Kidney (tissue), 14 donors: ENCODE data around the gene NUP205. TPM values are rescaled to one million over a fixed set of nuclear protein-coding genes. Genes with fewer than 3 reads are reported as not detected.
A peak's percentile ranks its signal among the peaks of the same experiment; 100 is the strongest.

Source experiments
- DNase-seq, 5 donors: peaks; one replicate each; pipeline ENCODE4 v3.0.0-alpha.2; 2013 to 2020
- FAIRE-seq: peaks from 2 replicates; lab custom pipeline; 2012; peaks lifted over from hg19 to GRCh38; lab: Jason Lieb, UNC
- H3K27ac ChIP-seq, 2 donors: one replicate each; pipeline ENCODE4 v1.7.0; 2013; ENCODE audit warnings: low read depth in 2 of 2, low read length in 2 of 2, inconsistent platforms in 1 of 2
- H3K27me3 ChIP-seq: one replicate; pipeline ENCODE4 v1.7.1; 2013; ENCODE audit warnings: low read length, inconsistent platforms; ENCODE audit not compliant: control insufficient read depth, insufficient read depth
- H3K36me3 ChIP-seq, 3 donors: one replicate each; pipeline versions ENCODE4 v1.7.0 to v1.7.1; 2013; ENCODE audit warnings: low read length in 3 of 3, control low read depth in 1 of 3, inconsistent platforms in 1 of 3; ENCODE audit not compliant: insufficient read depth in 3 of 3, control insufficient read depth in 2 of 3
- H3K4me1 ChIP-seq, 3 donors: one replicate each; pipeline versions ENCODE4 v1.7.0 to v1.7.1; 2013; ENCODE audit warnings: low read length in 3 of 3, inconsistent platforms in 1 of 3, low read depth in 1 of 3; ENCODE audit not compliant: control insufficient read depth in 2 of 3, insufficient read depth in 2 of 3
- H3K4me3 ChIP-seq, 3 donors: one replicate each; pipeline versions ENCODE4 v1.7.0 to v1.8.1; 2013; ENCODE audit warnings: low read length in 3 of 3, control low read depth in 1 of 3, inconsistent platforms in 1 of 3
- H3K9ac ChIP-seq, 3 donors: one replicate each; pipeline versions ENCODE4 v1.7.0 to v1.7.1; 2013; ENCODE audit warnings: low read length in 3 of 3, control low read depth in 1 of 3, inconsistent platforms in 1 of 3
- H3K9me3 ChIP-seq, 3 donors: one replicate each; pipeline versions ENCODE4 v1.7.0 to v1.7.1; 2013; ENCODE audit warnings: low read length in 3 of 3, control low read depth in 1 of 3, inconsistent platforms in 1 of 3; ENCODE audit not compliant: control insufficient read depth in 2 of 3, insufficient read depth in 1 of 3
- intact Hi-C: fragments of 100-400 bp; cut with DNase I; formaldehyde crosslinking; loops from one replicate; pipeline ENCODE4 v1.11.1; 2022
- polyA plus RNA-seq: library from polyadenylated mRNA; stranded (reverse); fragments of 350-450 nt; fragmentation: Illumina TruSeq; extraction: RNeasy Lipid Tissue Mini Kit (QIAGEN cat#74804); gene quantifications from one replicate; pipeline ENCODE4 v1.2.3, GENCODE V29; 2014; ENCODE audit warnings: low read depth, low replicate concordance; ENCODE audit not compliant: insufficient read depth
- total RNA-seq: library from RNA; stranded (reverse); fragmentation: NEBNext Ultra II Directional; extraction: Animal tissue kit (Norgen Biotek cat#: 25700); gene quantifications from one replicate; pipeline ENCODE4 v1.2.1, GENCODE V29; 2021
- TF ChIP-seq, protein P1 (sequence below): IDR thresholded peaks from 3 replicates; pipeline ENCODE4 v1.5.1; 2012; ENCODE audit warnings: mild to moderate bottlenecking, moderate library complexity, borderline replicate concordance; ENCODE audit not compliant: insufficient read depth; ENCODE audit errors: extremely low read depth
- donor health status: control.
- donor health status: control.
- donor health status: control.
- donor health status: control.
- donor health status: control.
- donor health status: DM: yes; HTN: yes; CAD: no.
- donor health status: Normal renal cell carcinoma (clear cell type).

NUP205 gene
- total and polyA plus RNA-seq, 2 donors from 2014 or later: 20.5 to 40.7 TPM

DNA sequence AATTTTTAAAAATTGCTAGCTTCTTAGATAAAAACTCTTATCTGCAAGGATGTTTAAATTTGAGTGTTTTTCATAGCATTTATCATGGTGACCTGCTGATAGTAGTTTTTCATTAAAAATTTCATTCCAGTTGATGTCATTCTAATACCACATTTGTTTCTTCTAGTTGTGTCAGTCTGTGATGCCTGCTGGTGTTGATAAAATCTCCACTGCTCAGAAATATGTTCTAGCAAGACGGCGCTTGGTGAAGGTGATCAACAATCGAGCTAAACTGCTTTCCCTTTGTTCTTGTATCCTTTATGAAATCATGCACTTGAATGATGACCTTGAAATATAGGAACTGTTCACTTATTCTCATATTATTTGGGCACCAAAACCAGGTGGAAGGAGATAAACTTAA, 87.0 kb downstream of the NUP205 start:
- Histone ChIP-seq H3K9ac (no peak overlapping the region), H3K4me3 (no peak overlapping the region), H3K27ac (no peak overlapping the region), H3K4me1 (no peaks in the 10 kb centered on the region), H3K9me3 (no peaks in the 10 kb centered on the region), H3K27me3 (no peaks in the 10 kb centered on the region), H3K36me3 (peaks cover 0 to 15% (median 12%) of the 10 kb centered on the region in 3 donors)
- FAIRE-seq: no peak
- no peak for DNase-seq
- intact Hi-C loops: no loop called here
- TF ChIP-seq, protein P1, sequence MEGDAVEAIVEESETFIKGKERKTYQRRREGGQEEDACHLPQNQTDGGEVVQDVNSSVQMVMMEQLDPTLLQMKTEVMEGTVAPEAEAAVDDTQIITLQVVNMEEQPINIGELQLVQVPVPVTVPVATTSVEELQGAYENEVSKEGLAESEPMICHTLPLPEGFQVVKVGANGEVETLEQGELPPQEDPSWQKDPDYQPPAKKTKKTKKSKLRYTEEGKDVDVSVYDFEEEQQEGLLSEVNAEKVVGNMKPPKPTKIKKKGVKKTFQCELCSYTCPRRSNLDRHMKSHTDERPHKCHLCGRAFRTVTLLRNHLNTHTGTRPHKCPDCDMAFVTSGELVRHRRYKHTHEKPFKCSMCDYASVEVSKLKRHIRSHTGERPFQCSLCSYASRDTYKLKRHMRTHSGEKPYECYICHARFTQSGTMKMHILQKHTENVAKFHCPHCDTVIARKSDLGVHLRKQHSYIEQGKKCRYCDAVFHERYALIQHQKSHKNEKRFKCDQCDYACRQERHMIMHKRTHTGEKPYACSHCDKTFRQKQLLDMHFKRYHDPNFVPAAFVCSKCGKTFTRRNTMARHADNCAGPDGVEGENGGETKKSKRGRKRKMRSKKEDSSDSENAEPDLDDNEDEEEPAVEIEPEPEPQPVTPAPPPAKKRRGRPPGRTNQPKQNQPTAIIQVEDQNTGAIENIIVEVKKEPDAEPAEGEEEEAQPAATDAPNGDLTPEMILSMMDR: no peak

DNA sequence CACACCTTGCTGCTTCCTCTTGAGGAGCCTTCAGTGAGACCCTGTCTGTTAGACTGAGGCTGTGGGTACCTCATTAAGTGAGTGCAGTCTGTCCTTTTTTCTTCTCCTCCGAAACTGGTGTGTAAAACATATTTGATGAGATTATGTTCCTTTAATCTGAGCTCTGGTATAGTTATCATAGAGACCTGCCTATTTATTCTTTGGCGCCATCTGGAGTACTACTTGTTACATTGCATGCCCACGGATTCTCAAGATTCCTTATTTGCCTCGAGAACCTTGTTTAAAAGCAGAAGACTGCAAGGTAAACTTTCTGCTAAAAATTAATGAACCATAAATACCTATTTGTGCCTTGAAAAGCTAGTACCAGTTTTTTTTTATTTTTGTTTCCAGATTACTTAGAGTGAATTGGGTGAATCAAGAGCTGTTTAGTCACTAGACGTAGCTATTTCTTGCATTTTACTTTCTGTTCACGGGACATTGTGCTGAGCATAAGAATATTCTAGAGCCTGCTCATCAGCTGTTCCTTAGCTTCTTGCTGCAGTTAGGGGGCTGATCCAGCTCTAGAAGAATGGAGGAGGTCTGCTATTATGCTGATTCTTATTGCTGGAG, 87.7 kb downstream of the NUP205 start:
- intact Hi-C loops: no loop called here
- Histone ChIP-seq H3K9me3 (no peaks in the 10 kb centered on the region), H3K4me3 (no peak overlapping the region), H3K27me3 (no peaks in the 10 kb centered on the region), H3K9ac (no peak overlapping the region), H3K36me3 (peaks cover 0 to 15% (median 12%) of the 10 kb centered on the region in 3 donors), H3K27ac (no peak overlapping the region), H3K4me1 (no peaks in the 10 kb centered on the region)
- FAIRE-seq (peak; percentile 33), DNase-seq (peak in 2 of 5 donors; percentile 56 to 60)
- TF ChIP-seq, protein P1: peak; percentile 74

DNA sequence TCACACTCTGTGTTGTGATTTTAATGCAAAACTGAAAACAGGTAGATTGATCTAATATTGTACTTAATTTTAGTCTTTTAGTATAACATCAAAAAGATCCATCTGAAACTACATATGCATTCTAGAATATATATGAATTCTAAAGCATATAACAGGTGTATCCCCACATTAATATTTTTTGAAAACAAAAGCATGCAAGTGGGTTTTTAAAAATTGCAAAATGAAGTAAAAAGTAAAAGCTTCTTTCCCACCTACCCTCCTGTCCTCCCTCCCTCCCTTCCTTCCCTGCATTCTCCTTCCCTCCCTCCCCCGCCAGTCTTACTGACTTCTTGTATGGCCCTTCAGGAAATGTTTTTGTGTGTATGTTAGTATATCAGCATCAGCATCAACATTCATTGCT, 90.0 kb downstream of the NUP205 start:
- peaks cover 0 to 10% (median 10%) of the 10 kb centered on the region in 3 donors for H3K36me3 ChIP-seq
- no peaks in the 10 kb centered on the region for H3K27me3 ChIP-seq
- no peak overlapping the region for H3K4me3 ChIP-seq
- no peak overlapping the region for H3K9ac ChIP-seq
- TF ChIP-seq, protein P1: no peak
- DNase-seq (no peak), FAIRE-seq (no peak)
- H3K4me1 ChIP-seq: no peaks in the 10 kb centered on the region
- intact Hi-C loops: no loop called here
- no peaks in the 10 kb centered on the region for H3K9me3 ChIP-seq
- no peak overlapping the region for H3K27ac ChIP-seq
